Tibial nerve (tissue), 4 donors: ENCODE measurements around the gene ANO2.

Experiments used
- CTCF ChIP-seq, 5 experiments: fragments of 200-600 bp in 3 of 5; fragments of 450-650 bp in 2 of 5; sonication (generic) in 3 of 5; IDR thresholded peaks; one replicate each; pipeline ENCODE4 v1.5.1; 2016 to 2019; ENCODE audit warnings: antibody characterized with exemption in 5 of 5, mild to moderate bottlenecking in 3 of 5, moderate library complexity in 2 of 5
- EP300 ChIP-seq, 2 donors: sonication (generic); formaldehyde crosslinking; IDR thresholded peaks; one replicate each; pipeline ENCODE4 v1.6.1; 2017; ENCODE audit warnings: antibody characterized with exemption in 2 of 2, mild to moderate bottlenecking in 1 of 2
- POLR2A ChIP-seq, 2 donors: fragments of 450-650 bp; IDR thresholded peaks; one replicate each; pipeline ENCODE4 v1.6.1; 2017; ENCODE audit warnings: antibody characterized with exemption in 2 of 2, mild to moderate bottlenecking in 2 of 2, moderate library complexity in 2 of 2

GRCh38 chr12:5746917-5747316 is 198.1 kb downstream of the ANO2 start:
- TF ChIP-seq POLR2A (IDR thresholded peaks at IDR 0.05) (no peak), CTCF (IDR thresholded peaks at IDR 0.05) (no peak), EP300 (IDR thresholded peaks at IDR 0.05) (no peak)
